Activated CD4-positive, alpha-beta T cell treated with anti-CD3 and anti-CD28 coated beads for 24 hours (primary cell): ENCODE results near the gene IER3.

Source experiments
- DNase-seq, 2 donors: peaks; one replicate each; pipeline ENCODE4 v3.0.0-alpha.2; 2020; ENCODE audit warnings: low read depth in 2 of 2

The IER3 gene

GRCh38 chr6:30703821-30704220 is 40.5 kb downstream of the IER3 start:
- no peak for DNase-seq

DNA sequence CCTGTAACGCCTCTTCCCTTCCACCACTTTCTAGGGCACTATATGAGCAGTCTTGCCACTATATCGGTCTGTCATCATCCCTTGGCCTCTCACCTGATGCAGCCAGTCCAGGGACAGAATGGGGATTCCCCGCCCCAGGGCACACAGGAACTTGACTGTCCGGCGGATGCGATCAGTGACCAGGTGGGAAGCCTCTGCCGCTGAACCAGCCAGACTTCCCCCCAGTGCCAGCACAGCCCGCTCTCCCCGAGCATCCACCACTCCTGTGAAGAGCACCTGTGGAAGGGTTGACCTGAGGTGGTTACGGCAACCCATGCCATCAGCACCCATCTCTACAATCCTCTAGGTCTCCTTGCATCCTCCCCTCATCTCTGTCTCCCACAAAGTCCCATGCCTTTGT is 41.3 kb downstream of the IER3 start:
- DNase-seq, result no peak

DNA sequence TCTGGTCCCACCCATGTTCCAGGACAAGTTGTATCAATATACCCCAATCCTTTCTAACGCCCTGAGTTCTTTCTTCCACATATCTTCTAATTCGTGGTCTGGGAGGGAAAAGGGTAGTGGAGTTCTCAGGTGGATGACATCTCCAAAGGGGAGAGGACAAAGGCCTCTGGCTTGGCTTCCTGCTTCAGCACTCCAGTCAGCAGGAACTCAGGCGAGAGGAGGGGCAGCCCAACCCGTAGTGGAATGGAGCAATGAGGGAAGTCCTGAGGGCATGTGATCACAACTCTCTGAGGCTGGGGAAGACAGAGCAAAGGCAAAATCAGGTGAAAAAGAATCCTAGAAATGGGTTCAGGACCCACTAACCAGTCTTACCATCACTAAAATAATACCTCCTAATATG is 44.0 kb downstream of the IER3 start:
- DNase-seq, result no peak

- no peak for DNase-seq
Observed at GRCh38 chr6:30696432-30696831, 47.9 kb downstream of the IER3 start.
